GM12878 (cell line): ENCODE measurements around the gene SULT1C4. TPM values are rescaled to one million over a fixed set of nuclear protein-coding genes. Genes with fewer than 3 reads are reported as not detected.
"Not testable (repeated sequence)": the region's sequence is repeated elsewhere in the genome, so short reads cannot be mapped to it uniquely, and the experiment has no call there.

ENCODE experiments used
- ATAC-seq: fragments of 200-7000 bp; cut with Tn5 transposase; 3 replicates; pipeline ENCODE4 v1.9.1; 2020; ENCODE audit warnings: mild to moderate bottlenecking, moderate library complexity
- BruUV-seq: library from RNA; stranded (reverse); fragments of 400-500 nt; replicated peaks from 2 replicates; lab custom pipeline; 2021; lab: Mats Ljungman, UMichigan
- CTCF ChIA-PET: fragments of 300-600 bp; sonication (Branson Sonifier 250); formaldehyde crosslinking; extraction: SDS; loops from one replicate; lab custom pipeline; 2021; ENCODE audit warnings: inconsistent platforms; lab: Yijun Ruan, JAX
- POLR2A ChIA-PET: fragments of 350-600 bp; formaldehyde crosslinking; extraction: SDS; loops from one replicate; lab custom pipeline; 2021; ENCODE audit warnings: inconsistent platforms; lab: Charles Lee
- RAD21 ChIA-PET: fragments of 300-600 bp; sonication (Branson Sonifier 250); formaldehyde crosslinking; loops from one replicate; lab custom pipeline; 2023; ENCODE audit warnings: antibody characterized with exemption; ENCODE audit not compliant: unreplicated experiment; lab: Charles Lee
- SMC1A ChIA-PET: fragments of 300-600 bp; sonication (Branson Sonifier 250); formaldehyde crosslinking; loops from one replicate; lab custom pipeline; 2023; ENCODE audit not compliant: unreplicated experiment, uncharacterized antibody; lab: Charles Lee
- DNase-seq: peaks from one replicate; pipeline ENCODE4 v3.0.0-alpha.2; 2011; ENCODE audit warnings: low read depth, low spot score
- FAIRE-seq: peaks from 3 replicates; lab custom pipeline; 2011; peaks lifted over from hg19 to GRCh38; lab: Jason Lieb, UNC
- H2AFZ ChIP-seq: 2 replicates; pipeline ENCODE4 v1.6.0; 2011; ENCODE audit warnings: low read depth, low read length, control low read depth; ENCODE audit not compliant: control insufficient read depth
- H3K27ac ChIP-seq: 2 replicates; pipeline ENCODE4 v1.5.1; 2011; ENCODE audit warnings: control low read depth; ENCODE audit not compliant: control insufficient read depth, insufficient read depth
- H3K27me3 ChIP-seq, 2 experiments: replicated peaks in 1 of 2; 2 replicates each; pipeline versions ENCODE4 v1.6.0 to v1.6.1; 2011; ENCODE audit warnings: low read length in 1 of 2; ENCODE audit not compliant: control insufficient read depth in 2 of 2, insufficient read depth in 2 of 2
- H3K36me3 ChIP-seq, 2 experiments: 2 replicates each; pipeline ENCODE4 v1.5.1; 2011; ENCODE audit warnings: low read length in 1 of 2; ENCODE audit not compliant: control insufficient read depth in 2 of 2, insufficient read depth in 2 of 2
- H3K4me1 ChIP-seq: 2 replicates; pipeline ENCODE4 v1.6.1; 2011; ENCODE audit warnings: mild to moderate bottlenecking, low read length, moderate library complexity, mixed read lengths; ENCODE audit not compliant: control insufficient read depth, insufficient read depth
- H3K4me2 ChIP-seq: 2 replicates; pipeline ENCODE4 v1.6.0; 2011; ENCODE audit warnings: control low read depth; ENCODE audit not compliant: control insufficient read depth, insufficient read depth
- H3K4me3 ChIP-seq: fragments of 200-600 bp; sonication (generic); 2 replicates; pipeline ENCODE4 v1.5.1; 2016
- H3K79me2 ChIP-seq: 2 replicates; pipeline ENCODE4 v1.6.0; 2011; ENCODE audit warnings: low read length; ENCODE audit not compliant: control insufficient read depth, insufficient read depth
- H3K9ac ChIP-seq: 2 replicates; pipeline ENCODE4 v1.8.0; 2011; ENCODE audit warnings: low read length, control low read depth, mixed read lengths; ENCODE audit not compliant: control insufficient read depth, insufficient read depth
- H3K9me3 ChIP-seq: replicated peaks from 3 replicates; pipeline ENCODE4 v1.5.1; 2011; ENCODE audit warnings: mild to moderate bottlenecking, low read length; ENCODE audit not compliant: control insufficient read depth, insufficient read depth
- H4K20me1 ChIP-seq: 2 replicates; pipeline ENCODE4 v1.6.0; 2011; ENCODE audit not compliant: control insufficient read depth, insufficient read depth
- ELK1 ChIP-seq: IDR thresholded peaks from 2 replicates; pipeline ENCODE4 v1.6.1; 2012; ENCODE audit warnings: low read depth, low read length, improper control_type of control experiment
- GABPA ChIP-seq: IDR thresholded peaks from 2 replicates; pipeline ENCODE4 v1.6.1; 2014; ENCODE audit warnings: antibody characterized with exemption, low read depth, mild to moderate bottlenecking, inconsistent platforms
- NFYB ChIP-seq: IDR thresholded peaks from 2 replicates; pipeline ENCODE4 v1.6.1; 2011; ENCODE audit warnings: low read depth, mild to moderate bottlenecking, low read length, improper control_type of control experiment, moderate library complexity; ENCODE audit not compliant: insufficient read depth
- PKNOX1 ChIP-seq: fragments of 450-650 bp; IDR thresholded peaks from 2 replicates; pipeline ENCODE4 v1.6.1; 2016; ENCODE audit warnings: mild to moderate bottlenecking
- POU2F2 ChIP-seq: IDR thresholded peaks from 3 replicates; pipeline ENCODE4 v1.6.1; 2011; ENCODE audit warnings: low read depth, mild to moderate bottlenecking, low read length, borderline replicate concordance
- ZNF592 ChIP-seq: fragments of 450-650 bp; IDR thresholded peaks from 2 replicates; pipeline ENCODE4 v1.6.1; 2017; ENCODE audit warnings: mild to moderate bottlenecking, moderate library complexity
- WGBS: methylation state at CpG from one replicate; pipeline ENCODE4 v1.1.6; 2016; ENCODE audit warnings: low lambda C conversion rate; ENCODE audit not compliant: insufficient replicate concordance, insufficient coverage; ENCODE audit errors: missing lambda C conversion rate; 5-methylcytosine and 5-hydroxymethylcytosine counted together
- in situ Hi-C: fragments of 300-500 bp; cut with MboI; formaldehyde crosslinking; loops from 9 replicates; pipeline ENCODE4 v1.14.3; 2018; ENCODE audit warnings: mixed read lengths
- intact Hi-C: fragments of 100-400 bp; cut with micrococcal nuclease; formaldehyde crosslinking; loops from one replicate; pipeline ENCODE4 v1.14.2; 2022; ENCODE audit not compliant: unreplicated experiment
- polyA plus RNA-seq, 11 experiments: library from polyadenylated mRNA; depleted of rRNA in 4 of 11; unstranded in 6 of 11; stranded (reverse) in 5 of 11; fragments of >200 nt; fragmentation: Nextera tagmentation in 4 of 11; fragmentation: Illumina TruSeq in 1 of 11; extraction: Ambion mirVana in 4 of 11; extraction: Trizol in 1 of 11; gene quantifications; 1 replicate in 1 of 11; 2 replicates in 10 of 11; pipeline versions ENCODE4 v1.2.1 to v1.2.3, GENCODE V29; 2011 to 2016; ENCODE audit warnings: inconsistent platforms in 2 of 11, missing spikeins in 2 of 11, low read depth in 1 of 11
- total RNA-seq, 4 experiments: library from RNA; depleted of rRNA in 3 of 4; stranded (reverse); fragments of >200 nt in 3 of 4; fragmentation: Illumina TruSeq in 1 of 4; extraction: Trizol in 1 of 4; gene quantifications; 2 replicates each; pipeline versions ENCODE4 v1.2.1 to v1.2.3, GENCODE V29; 2013 to 2021

Gene SULT1C4
- total and polyA plus RNA-seq, 10 of the 15 experiments (the other 5 are each of a cell fraction or from before 2014, with no cell fraction given): 0.04 TPM; not detected in 9

DNA sequence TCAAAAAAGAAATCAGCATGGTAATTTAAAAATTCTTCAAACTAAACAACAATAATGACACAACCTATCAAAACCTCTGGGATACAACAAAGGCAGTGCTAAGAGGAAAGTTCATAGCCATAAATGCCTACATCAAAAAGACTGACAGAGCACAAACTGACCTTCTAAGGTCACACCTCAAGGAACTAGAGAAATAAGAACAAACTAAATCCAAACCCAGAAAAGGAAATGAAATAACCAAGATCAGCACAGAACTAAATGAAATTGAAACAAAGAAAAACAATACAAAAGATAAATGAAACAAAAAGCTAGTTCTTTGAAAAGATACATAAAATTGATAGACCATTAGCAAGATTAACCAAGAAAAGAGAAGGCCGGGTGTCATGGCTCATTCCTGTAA is 18.4 kb upstream of the SULT1C4 start:
- H3K27me3 ChIP-seq, H3K9me3 ChIP-seq, DNase-seq, H3K4me2 ChIP-seq, CTCF ChIA-PET, H3K4me3 ChIP-seq, BruUV-seq, POLR2A ChIA-PET, H3K79me2 ChIP-seq, H3K36me3 ChIP-seq, H3K27ac ChIP-seq, FAIRE-seq, intact Hi-C loops, H3K9ac ChIP-seq, H2AFZ ChIP-seq, ATAC-seq, H4K20me1 ChIP-seq: not testable (repeated sequence)
- peak; percentile 48 for TF ChIP-seq PKNOX1
- in situ Hi-C loops: loop anchor here (5.0 kb wide), 1 partner anchor 223 kb away; no protein-coding TSS in a partner anchor
- WGBS: 100% methylated on average over 1 of the region's 1 CpG
- ChIA-PET SMC1A (interaction anchor here (0.6 to 1.0 kb wide), 3 partner anchors 11 to 1196 kb away, joined by 3 to 5 read pairs (median 4); no protein-coding TSS in a partner anchor), RAD21 (interaction anchor here (1.4 kb wide), 1 partner anchor 277 kb away, joined by 4 read pairs; no protein-coding TSS in a partner anchor)
- peaks cover 11% of the 10 kb centered on the region for H3K4me1 ChIP-seq

DNA sequence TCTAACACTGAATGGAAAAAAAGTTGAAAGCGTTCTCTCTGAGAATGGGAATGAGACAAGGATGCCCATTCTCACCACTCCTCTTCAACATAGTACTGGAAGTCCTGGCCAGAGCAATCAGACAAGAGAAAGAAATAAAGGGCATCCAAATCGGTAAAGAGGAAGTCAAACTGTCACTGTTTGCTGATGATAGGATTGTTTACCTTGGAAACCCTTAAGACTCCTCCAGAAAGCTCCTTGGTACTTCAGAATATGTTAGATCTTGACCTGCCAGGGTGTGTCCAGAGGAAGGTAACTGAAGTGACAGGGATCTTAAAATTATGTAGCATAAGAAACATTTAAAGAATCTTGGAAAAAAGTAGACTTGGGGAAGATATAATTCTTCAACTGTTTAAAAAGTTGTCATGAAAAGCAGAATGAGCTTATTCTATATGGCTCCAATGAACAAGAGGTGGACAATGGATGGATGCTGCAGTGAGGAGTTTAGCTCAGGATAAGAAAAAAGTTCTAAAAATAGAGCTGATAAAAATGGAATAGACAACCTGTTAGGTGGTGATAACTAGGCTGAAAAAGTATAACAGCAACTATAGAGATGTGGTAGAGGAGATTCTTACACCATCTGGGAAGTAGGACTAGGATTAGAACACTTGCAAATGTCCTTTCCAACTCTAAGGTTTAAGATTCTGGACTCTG is 16.8 kb upstream of the SULT1C4 start:
- no peak overlapping the region for H3K4me2 ChIP-seq
- no peak overlapping the region for H3K4me3 ChIP-seq
- H3K36me3 ChIP-seq: no peaks in the 10 kb centered on the region
- ChIA-PET POLR2A (no interaction called here), CTCF (interaction anchor here (0.6 kb wide), 2 partner anchors 22 to 29 kb away, joined by 3 read pairs; no protein-coding TSS in a partner anchor), SMC1A (interaction anchor here (0.9 to 1.4 kb wide), 2 partner anchors 8 to 39 kb away, joined by 3 read pairs; no protein-coding TSS in a partner anchor), RAD21 (interaction anchor here (0.9 kb wide), 1 partner anchor 223 kb away, joined by 3 read pairs; no protein-coding TSS in a partner anchor)
- no peaks in the 10 kb centered on the region for H3K79me2 ChIP-seq
- TF ChIP-seq POU2F2 (no peak), ELK1 (no peak), ZNF592 (no peak), NFYB (no peak), GABPA (no peak)
- ATAC-seq (no peak), DNase-seq (no peak), FAIRE-seq (no peak)
- H4K20me1 ChIP-seq: no peaks in the 10 kb centered on the region
- no peak overlapping the region for H3K9ac ChIP-seq
- no peak overlapping the region for H2AFZ ChIP-seq
- in situ Hi-C loops (no loop called here), intact Hi-C loops (no loop called here)
- no peak overlapping the region for H3K27ac ChIP-seq
- BruUV-seq: no TSS peak
- H3K4me1 ChIP-seq: peaks cover 11% of the 10 kb centered on the region
- 24% methylated on average over 2 of the region's 2 CpGs for WGBS
- H3K27me3 ChIP-seq: no peaks in the 10 kb centered on the region
- H3K9me3 ChIP-seq: peaks cover 4% of the 10 kb centered on the region; the same call in 2 of the 3 replicates
